HCT116 (cell line): ENCODE results near the gene DIP2B. TPM values are rescaled to one million over a fixed set of nuclear protein-coding genes. Genes with fewer than 3 reads are reported as not detected.
A peak's percentile ranks its signal among the peaks of the same experiment; 100 is the strongest.

Source experiments
- ATAC-seq: fragments of 200-7000 bp; cut with Tn5 transposase; 2 replicates; pipeline ENCODE4 v1.9.1; 2020; ENCODE audit warnings: mild to moderate bottlenecking, moderate library complexity
- BruUV-seq: library from RNA; stranded (reverse); fragments of 400-500 nt; replicated peaks from 2 replicates; lab custom pipeline; 2021; lab: Mats Ljungman, UMichigan
- CTCF ChIA-PET: fragments of 300-600 bp; sonication (Branson Sonifier 250); formaldehyde crosslinking; loops from one replicate; lab custom pipeline; 2021; ENCODE audit warnings: antibody characterized with exemption; lab: Charles Lee
- POLR2A ChIA-PET: fragments of 300-600, 350-600 bp; sonication (Branson Sonifier 250); formaldehyde crosslinking; loops from one replicate; lab custom pipeline; 2021; ENCODE audit warnings: antibody characterized with exemption; lab: Charles Lee
- RAD21 ChIA-PET, 2 experiments: fragments of 300-600 bp; sonication (Branson Sonifier 250); formaldehyde crosslinking; loops; one replicate each; lab custom pipeline; 2023; ENCODE audit warnings: low total read pairs in 2 of 2; ENCODE audit not compliant: uncharacterized antibody in 2 of 2, unreplicated experiment in 2 of 2, low non-redundant PET in 1 of 2; lab: Charles Lee
- DNase-seq: peaks from one replicate; pipeline ENCODE4 v3.0.0-alpha.2; 2010; ENCODE audit warnings: low read depth, low spot score
- H2AFZ ChIP-seq: fragments of 200-600 bp; shearing (Covaris generic), sonication (generic); 2 replicates; pipeline ENCODE4 v1.6.1; 2017; ENCODE audit warnings: low read depth, mixed run types, mixed read lengths, antibody characterized with exemption, low read length; ENCODE audit not compliant: poor library complexity, severe bottlenecking
- H3K27ac ChIP-seq: 2 replicates; pipeline ENCODE4 v1.5.1; 2012; ENCODE audit warnings: low read depth, low read length
- H3K27me3 ChIP-seq: fragments of 200-600 bp; sonication (generic); 2 replicates; pipeline ENCODE4 v1.6.1; 2016; ENCODE audit warnings: mixed run types, low read length, mixed read lengths; ENCODE audit not compliant: insufficient read depth
- H3K36me3 ChIP-seq, 2 experiments: fragments of 200-500 bp in 1 of 2; fragments of 200-600 bp in 1 of 2; sonication (Bioruptor generic) in 1 of 2; sonication (generic) in 1 of 2; 2 replicates each; pipeline versions ENCODE4 v1.5.1 to v1.6.1; 2014 to 2016; ENCODE audit warnings: low read length in 2 of 2, inconsistent platforms in 1 of 2, mixed read lengths in 1 of 2, mixed run types in 1 of 2; ENCODE audit not compliant: insufficient read depth in 2 of 2, control insufficient read depth in 1 of 2
- H3K4me1 ChIP-seq, 2 experiments: fragments of 200-600 bp in 1 of 2; sonication (generic) in 1 of 2; 2 replicates each; pipeline versions ENCODE4 v1.5.1 to v1.6.1; 2012 to 2017; ENCODE audit warnings: low read length in 2 of 2, inconsistent platforms in 1 of 2, mild to moderate bottlenecking in 1 of 2, mixed read lengths in 1 of 2, mixed run types in 1 of 2, moderate library complexity in 1 of 2; ENCODE audit not compliant: insufficient read depth in 2 of 2, control insufficient read depth in 1 of 2
- H3K4me2 ChIP-seq: fragments of 200-600 bp; sonication (generic); 2 replicates; pipeline ENCODE4 v1.6.1; 2017; ENCODE audit warnings: mixed run types, low read length, mixed read lengths
- H3K4me3 ChIP-seq, 2 experiments: fragments of 200-600 bp in 1 of 2; sonication (generic) in 1 of 2; replicated peaks in 1 of 2; 2 replicates each; pipeline ENCODE4 v1.5.1; 2011 to 2016; ENCODE audit warnings: low read length in 2 of 2, control low read depth in 1 of 2, low read depth in 1 of 2, mild to moderate bottlenecking in 1 of 2, mixed read lengths in 1 of 2, mixed run types in 1 of 2
- H3K79me2 ChIP-seq: fragments of 200-600 bp; sonication (generic); 2 replicates; pipeline ENCODE4 v1.6.1; 2017; ENCODE audit warnings: mild to moderate bottlenecking, mixed run types, low read length, moderate library complexity, mixed read lengths; ENCODE audit not compliant: insufficient read depth
- H3K9ac ChIP-seq: fragments of 200-600 bp; sonication (generic); 2 replicates; pipeline ENCODE4 v1.6.1; 2016; ENCODE audit warnings: low read length, mixed read lengths
- H3K9me2 ChIP-seq: fragments of 200-600 bp; sonication (generic), shearing (Covaris generic); 2 replicates; pipeline ENCODE4 v1.6.1; 2017; ENCODE audit warnings: mixed run types, mild to moderate bottlenecking, moderate library complexity; ENCODE audit not compliant: insufficient read depth
- H3K9me3 ChIP-seq, 2 experiments: fragments of 200-500 bp in 1 of 2; fragments of 200-600 bp in 1 of 2; sonication (Bioruptor generic) in 1 of 2; sonication (generic) in 1 of 2; 2 replicates each; pipeline ENCODE4 v1.6.1; 2014 to 2017; ENCODE audit warnings: low read length in 2 of 2, mixed read lengths in 2 of 2, inconsistent platforms in 1 of 2, low read depth in 1 of 2, mild to moderate bottlenecking in 1 of 2, mixed run types in 1 of 2, moderate library complexity in 1 of 2; ENCODE audit not compliant: control insufficient read depth in 1 of 2, insufficient read depth in 1 of 2
- H4K20me1 ChIP-seq: fragments of 200-600 bp; sonication (generic), shearing (Covaris generic); 2 replicates; pipeline ENCODE4 v1.6.1; 2017; ENCODE audit warnings: mixed run types, mild to moderate bottlenecking, moderate library complexity; ENCODE audit not compliant: insufficient read depth
- CEBPB ChIP-seq: IDR thresholded peaks from 2 replicates; pipeline ENCODE4 v1.6.1; 2012; ENCODE audit warnings: low read depth
- EZH2phosphoT487 ChIP-seq: fragments of 200-600 bp; IDR thresholded peaks from 2 replicates; pipeline ENCODE4 v1.6.1; 2018; ENCODE audit warnings: antibody characterized with exemption, borderline replicate concordance
- RAD21 ChIP-seq: IDR thresholded peaks from 2 replicates; pipeline ENCODE4 v1.6.1; 2012; ENCODE audit warnings: low read depth, mild to moderate bottlenecking
- SIN3A ChIP-seq: IDR thresholded peaks from 2 replicates; pipeline ENCODE4 v1.6.1; 2012; ENCODE audit warnings: low read depth
- ZFX ChIP-seq: fragments of 450-650 bp; IDR thresholded peaks from 2 replicates; pipeline ENCODE4 v1.6.1; 2017
- ZNF274 ChIP-seq: fragments of 200-500 bp; sonication (Bioruptor generic); IDR thresholded peaks from 2 replicates; pipeline ENCODE4 v1.6.1; 2014; ENCODE audit warnings: mild to moderate bottlenecking, low read depth, low read length, inconsistent platforms
- intact Hi-C: fragments of 100-400 bp; cut with micrococcal nuclease; formaldehyde crosslinking; loops from 2 replicates; pipeline ENCODE4 v1.10.0; 2022
- total RNA-seq: library from RNA; stranded (reverse); gene quantifications from one replicate; pipeline ENCODE4 v1.2.1, GENCODE V29; 2021; ENCODE audit not compliant: unreplicated experiment
- TF ChIP-seq, protein P1 (sequence below): IDR thresholded peaks from 2 replicates; pipeline ENCODE4 v1.6.1; 2012
- TF ChIP-seq, protein P2 (sequence below): IDR thresholded peaks from 2 replicates; pipeline ENCODE4 v1.6.1; 2012

The DIP2B gene
- total RNA-seq, 1 experiment from 2014 or later: 32.3 TPM

DNA sequence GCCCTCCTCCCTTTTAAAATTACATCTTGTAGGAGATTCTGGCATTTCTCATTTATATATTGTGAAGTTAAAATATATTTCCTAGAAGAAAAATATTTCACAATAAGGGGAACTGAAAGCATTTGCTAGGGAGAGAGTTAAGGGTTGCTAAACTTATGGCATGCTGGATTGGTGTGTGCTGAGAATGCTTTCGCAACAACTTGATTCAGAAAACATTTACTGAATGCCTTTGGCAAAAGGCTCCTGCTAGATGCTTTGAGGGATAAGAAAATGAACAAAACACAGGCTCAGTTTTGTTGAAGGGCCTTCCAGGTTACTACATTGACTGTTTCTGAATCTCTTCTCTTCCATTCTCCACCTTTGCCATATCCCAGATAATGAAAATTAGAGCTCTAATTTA is 67.5 kb downstream of the DIP2B start:
- DNase-seq (no peak), ATAC-seq (no peak)
- no peak overlapping the region for H3K4me3 ChIP-seq
- intact Hi-C loops: no loop called here
- no peak overlapping the region for H3K4me2 ChIP-seq
- RAD21 ChIA-PET: no interaction called here
- no peaks in the 10 kb centered on the region for H3K27me3 ChIP-seq
- POLR2A ChIA-PET: no interaction called here
- H4K20me1 ChIP-seq: no peaks in the 10 kb centered on the region
- no TSS peak for BruUV-seq
- H3K9ac ChIP-seq: no peak overlapping the region
- no peaks in the 10 kb centered on the region for H3K9me2 ChIP-seq
- peaks cover 71% of the 10 kb centered on the region for H3K79me2 ChIP-seq
- H3K36me3 ChIP-seq: no peaks in the 10 kb centered on the region
- peaks cover 0 to 10% of the 10 kb centered on the region in 2 experiments; a peak in 1 of 4 replicates for H3K4me1 ChIP-seq
- no peak overlapping the region for H2AFZ ChIP-seq
- H3K27ac ChIP-seq: no peak overlapping the region
- CTCF ChIA-PET: no interaction called here
- no peaks in the 10 kb centered on the region for H3K9me3 ChIP-seq
- TF ChIP-seq RAD21: no peak
- 0 out of 2 replicates have a peak, but pooled peaks have one; percentile 33 for TF ChIP-seq CEBPB
- TF ChIP-seq, all 23 proteins: peak for 1

DNA sequence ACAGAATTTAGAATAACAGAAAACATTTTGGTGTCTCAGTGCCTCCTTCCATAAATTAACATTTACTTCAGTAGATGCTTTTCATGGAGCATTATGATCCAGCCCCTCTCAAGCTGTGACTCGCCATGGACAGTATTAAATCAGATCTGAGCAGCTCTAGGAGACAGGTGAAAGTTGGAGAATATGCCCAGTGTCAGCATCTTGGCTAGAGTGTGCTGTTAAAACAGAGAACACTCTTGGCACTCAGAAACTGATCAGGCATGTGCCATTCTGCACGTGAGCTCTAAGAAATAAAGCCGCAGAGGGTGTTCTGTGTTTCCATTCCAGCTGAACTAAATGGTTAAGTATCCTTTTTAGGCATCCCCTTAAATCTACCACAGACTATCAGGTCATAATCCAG is 68.0 kb downstream of the DIP2B start:
- H3K9me2 ChIP-seq: no peaks in the 10 kb centered on the region
- no peak overlapping the region for H3K27ac ChIP-seq
- peaks cover 0 to 10% of the 10 kb centered on the region in 2 experiments; a peak in 1 of 4 replicates for H3K4me1 ChIP-seq
- TF ChIP-seq ZNF274 (no peak), EZH2phosphoT487 (no peak), ZFX (no peak), SIN3A (no peak)
- TF ChIP-seq, protein P1, sequence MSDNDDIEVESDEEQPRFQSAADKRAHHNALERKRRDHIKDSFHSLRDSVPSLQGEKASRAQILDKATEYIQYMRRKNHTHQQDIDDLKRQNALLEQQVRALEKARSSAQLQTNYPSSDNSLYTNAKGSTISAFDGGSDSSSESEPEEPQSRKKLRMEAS: no peak
- TF ChIP-seq, protein P2, sequence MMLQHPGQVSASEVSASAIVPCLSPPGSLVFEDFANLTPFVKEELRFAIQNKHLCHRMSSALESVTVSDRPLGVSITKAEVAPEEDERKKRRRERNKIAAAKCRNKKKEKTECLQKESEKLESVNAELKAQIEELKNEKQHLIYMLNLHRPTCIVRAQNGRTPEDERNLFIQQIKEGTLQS: no peak
- no TSS peak for BruUV-seq
- H3K4me2 ChIP-seq: no peak overlapping the region
- no peaks in the 10 kb centered on the region for H3K27me3 ChIP-seq
- intact Hi-C loops: no loop called here
- H3K4me3 ChIP-seq: no peak overlapping the region
- H3K36me3 ChIP-seq: no peaks in the 10 kb centered on the region
- H2AFZ ChIP-seq: no peak overlapping the region
- H4K20me1 ChIP-seq: no peaks in the 10 kb centered on the region
- no peak for ATAC-seq
- no peaks in the 10 kb centered on the region for H3K9me3 ChIP-seq
- CTCF ChIA-PET: no interaction called here
- H3K9ac ChIP-seq: no peak overlapping the region
- POLR2A ChIA-PET: no interaction called here
- peaks cover 70% of the 10 kb centered on the region for H3K79me2 ChIP-seq
- DNase-seq: no peak
- RAD21 ChIA-PET: no interaction called here
